ENCODE data around the gene WDPCP. TPM values are rescaled to one million over a fixed set of nuclear protein-coding genes. Genes with fewer than 3 reads are reported as not detected.

WDPCP gene
- total and polyA plus RNA-seq, 2 of the 13 experiments (the other 11 are each of a cell fraction or from before 2014, with no cell fraction given): 2.9 to 5.2 TPM

GRCh38 chr2:63310614-63311013, 277.7 kb downstream of the WDPCP start (continued):
- TF ChIP-seq ZUFSP (CRISPR knock-in tag; IDR thresholded peaks at IDR 0.05; ENCODE audit: borderline replicate concordance) (no peak), ARID5B (CRISPR knock-in tag; IDR thresholded peaks at IDR 0.05) (no peak), ZFP1 (CRISPR knock-in tag; IDR thresholded peaks at IDR 0.05) (no peak), ZFAT (CRISPR knock-in tag; conservative IDR thresholded peaks at IDR 0.05) (no peak), HBP1 (CRISPR knock-in tag; IDR thresholded peaks at IDR 0.05; ENCODE audit: low read depth) (no peak), ATRX (CRISPR knock-in tag; IDR thresholded peaks at IDR 0.05; ENCODE audit: borderline replicate concordance) (no peak), GPBP1L1 (CRISPR knock-in tag; IDR thresholded peaks at IDR 0.05) (no peak), EZH2 (conservative IDR thresholded peaks at IDR 0.05; ENCODE audit: low read depth, low read length) (no peak), NBN (conservative IDR thresholded peaks at IDR 0.05) (no peak), KAT2B (IDR thresholded peaks at IDR 0.05; ENCODE audit: borderline replicate concordance, low read depth, low read length) (peak; percentile 92), HNRNPLL (IDR thresholded peaks at IDR 0.05; ENCODE audit: low read depth, low read length, poor library complexity, severe bottlenecking) (no peak), ZNF841 (CRISPR knock-in tag; IDR thresholded peaks at IDR 0.05; ENCODE audit: borderline replicate concordance) (no peak), POGZ (CRISPR knock-in tag; IDR thresholded peaks at IDR 0.05) (0 out of 2 replicates have a peak, but pooled peaks have one; percentile 32), TCF12 (IDR thresholded peaks at IDR 0.05) (no peak), TCF12 (CRISPR knock-in tag; IDR thresholded peaks at IDR 0.05) (no peak), ZNF350 (CRISPR knock-in tag; IDR thresholded peaks at IDR 0.05; ENCODE audit: borderline replicate concordance, low read depth) (no peak), RFX5 (IDR thresholded peaks at IDR 0.05; ENCODE audit: low read depth, low read length) (no peak), ASH2L (IDR thresholded peaks at IDR 0.05; ENCODE audit: insufficient read length, low read depth, low read length) (no peak), KDM5A (IDR thresholded peaks at IDR 0.05; ENCODE audit: borderline replicate concordance, low read length) (no peak), FOSL1 (CRISPR knock-in tag; IDR thresholded peaks at IDR 0.05; ENCODE audit: borderline replicate concordance) (no peak), PCBP2 (optimal IDR thresholded peaks at IDR 0.05; ENCODE audit: low read depth, low read length, poor library complexity, severe bottlenecking) (no peak), SOX13 (IDR thresholded peaks at IDR 0.05) (no peak), SOX13 (CRISPR knock-in tag; conservative IDR thresholded peaks at IDR 0.05 in 1 of 2, IDR thresholded peaks at IDR 0.05 in 1 of 2) (no peak), KLF13 (CRISPR knock-in tag; IDR thresholded peaks at IDR 0.05) (no peak), PPARG (CRISPR knock-in tag; conservative IDR thresholded peaks at IDR 0.05) (no peak)

All from HepG2 (cell line).